ENCODE measurements around the gene PTGS1.
"Not testable (repeated sequence)": the region's sequence is repeated elsewhere in the genome, so short reads cannot be mapped to it uniquely, and the experiment has no call there.

The PTGS1 gene

GRCh38 chr9:122370869-122371755, at the start of gene PTGS1:
Gene PTGS1 (plus strand): TSS chr9:122371024. CDS start chr9:122371085, 61 bp downstream.
- no peak for DNase-seq

GRCh38 chr9:122322553-122322952, 48.3 kb upstream of the PTGS1 start:
- no peak for DNase-seq

GRCh38 chr9:122324665-122325064, 46.2 kb upstream of the PTGS1 start:
- DNase-seq: not testable (repeated sequence)

GRCh38 chr9:122325124-122325523, 45.7 kb upstream of the PTGS1 start:
- no peak for DNase-seq

DNA sequence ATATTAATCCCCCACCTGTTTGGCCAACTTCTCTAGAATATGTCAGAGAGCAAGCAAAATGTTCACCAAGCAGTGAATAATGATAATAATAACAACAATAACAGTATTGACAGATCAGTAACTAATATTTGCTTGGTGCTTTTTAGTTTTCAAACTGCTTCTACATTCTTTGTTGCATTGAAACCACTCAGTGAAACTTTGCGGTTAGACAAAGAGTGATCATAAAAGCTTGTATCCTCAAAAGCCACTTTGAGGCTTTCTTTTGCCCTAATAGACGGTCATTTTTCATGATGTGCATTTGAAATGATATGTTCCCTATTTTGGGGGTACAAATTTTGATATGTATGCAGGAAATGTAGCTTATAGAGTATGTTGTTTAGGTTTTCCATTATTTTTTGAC, 43.6 kb upstream of the PTGS1 start:
- no peak for DNase-seq

DNA sequence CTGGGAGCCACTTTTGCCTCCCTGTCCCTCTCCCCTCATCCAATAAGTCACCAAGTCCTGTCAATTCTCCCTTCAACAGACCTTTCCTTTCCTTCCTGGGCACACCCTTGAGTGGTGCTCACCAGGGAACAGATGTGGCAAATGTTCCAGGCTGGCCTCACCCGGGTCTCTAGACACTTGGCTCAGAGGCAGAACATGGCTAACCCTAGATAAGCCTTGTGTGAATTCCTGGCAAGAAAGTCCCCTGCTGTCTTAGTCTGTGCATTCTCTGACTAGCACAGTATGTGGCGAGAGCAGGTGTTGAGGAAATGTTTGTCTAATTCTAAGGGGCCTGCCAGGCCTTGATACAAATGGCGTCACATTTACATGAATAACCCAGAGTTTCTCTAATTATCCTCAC, 41.2 kb upstream of the PTGS1 start:
- DNase-seq: no peak

- not testable (repeated sequence) for DNase-seq
These were observed 40.4 kb upstream of the PTGS1 start for GRCh38 chr9:122330466-122330865.

GRCh38 chr9:122331523-122331927, 39.3 kb upstream of the PTGS1 start:
- DNase-seq: no peak

- DNase-seq: no peak
These were observed 38.7 kb upstream of the PTGS1 start for GRCh38 chr9:122332083-122332482.

DNA sequence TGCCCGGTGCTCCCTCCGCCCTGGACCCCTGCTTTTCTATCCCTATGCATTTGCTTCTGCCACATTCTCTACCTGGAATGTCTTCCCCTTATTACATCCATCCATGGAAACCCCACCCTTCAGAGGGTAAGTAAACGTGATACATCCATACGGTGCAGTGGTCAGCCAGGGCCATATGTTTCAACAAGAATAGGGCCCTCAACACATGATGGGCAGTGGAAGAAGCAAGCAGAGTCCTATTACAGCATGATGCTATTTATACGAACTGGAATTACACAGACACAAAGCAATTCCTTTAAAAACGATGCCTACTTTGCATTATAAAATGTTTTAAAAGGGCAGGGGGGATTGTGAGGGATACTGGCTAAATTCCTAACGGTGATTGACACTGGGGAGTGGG, 38.2 kb upstream of the PTGS1 start:
- no peak for DNase-seq

DNA sequence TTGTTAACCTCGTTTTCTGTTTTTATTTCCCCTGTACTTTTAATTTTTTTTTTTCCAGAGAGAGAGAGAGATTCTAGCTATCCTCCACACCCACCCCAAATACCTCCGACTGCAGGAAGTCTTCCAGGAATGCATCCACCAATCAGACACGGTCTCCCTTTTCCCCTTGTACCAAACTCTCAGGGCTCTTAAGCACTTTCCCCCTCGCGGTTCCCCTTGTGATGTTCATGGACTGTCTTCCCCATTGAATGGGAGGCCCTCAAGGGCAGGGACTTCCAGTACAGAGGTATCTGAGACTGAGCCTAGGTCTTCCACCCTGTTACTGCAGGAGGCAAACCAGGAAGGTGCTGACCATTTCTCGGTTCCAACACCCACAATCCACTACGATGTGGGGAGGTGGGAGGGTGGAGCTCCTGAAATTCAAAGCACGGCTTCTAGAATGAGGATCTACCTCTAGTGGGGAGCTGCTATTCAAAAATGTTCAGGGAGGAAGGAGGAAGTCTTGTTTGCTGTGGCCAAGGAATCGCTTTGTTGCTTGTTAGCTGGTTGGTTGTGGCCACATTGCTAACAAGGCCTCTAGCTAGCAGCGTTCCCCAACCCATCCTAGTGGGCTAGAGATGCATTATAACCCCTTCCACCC, 37.5 kb upstream of the PTGS1 start:
- DNase-seq: no peak

GRCh38 chr9:122334916-122335315, 35.9 kb upstream of the PTGS1 start:
- no peak for DNase-seq

GRCh38 chr9:122336189-122336588, 34.6 kb upstream of the PTGS1 start:
- DNase-seq: no peak

DNA sequence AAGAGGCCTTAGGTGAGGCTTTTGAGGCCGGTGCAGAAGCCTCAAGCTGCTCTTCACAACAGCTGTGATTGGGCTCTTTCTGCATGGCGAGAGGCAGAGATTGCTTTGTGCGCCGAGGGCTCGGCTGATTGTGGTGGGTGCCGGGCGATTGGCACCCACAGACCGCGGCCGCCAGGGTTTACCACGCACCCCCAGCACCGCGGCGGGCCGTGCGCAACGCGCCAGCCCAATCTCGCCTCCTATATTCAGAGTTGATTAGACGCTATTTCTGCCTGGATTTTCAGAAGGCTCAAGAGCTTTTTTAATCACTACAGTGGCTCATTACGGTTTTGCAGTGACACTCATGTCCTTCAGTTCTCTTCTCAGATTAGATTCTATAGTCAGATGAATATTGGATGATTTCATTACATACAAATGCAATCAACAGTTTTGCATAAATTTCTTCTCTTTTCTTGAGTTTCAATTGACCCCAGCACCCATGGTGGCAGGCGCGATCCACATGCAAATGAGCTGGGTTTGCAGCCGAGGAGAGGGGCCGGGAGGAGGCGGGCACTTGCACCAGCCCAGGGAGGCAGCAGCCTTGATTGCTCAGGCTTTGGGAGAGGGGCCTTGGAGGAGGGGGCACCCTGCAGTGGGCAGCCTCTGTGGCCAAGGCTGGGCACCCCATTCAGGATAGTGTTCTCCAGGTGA, 33.8 kb upstream of the PTGS1 start:
- no peak for DNase-seq

DNA sequence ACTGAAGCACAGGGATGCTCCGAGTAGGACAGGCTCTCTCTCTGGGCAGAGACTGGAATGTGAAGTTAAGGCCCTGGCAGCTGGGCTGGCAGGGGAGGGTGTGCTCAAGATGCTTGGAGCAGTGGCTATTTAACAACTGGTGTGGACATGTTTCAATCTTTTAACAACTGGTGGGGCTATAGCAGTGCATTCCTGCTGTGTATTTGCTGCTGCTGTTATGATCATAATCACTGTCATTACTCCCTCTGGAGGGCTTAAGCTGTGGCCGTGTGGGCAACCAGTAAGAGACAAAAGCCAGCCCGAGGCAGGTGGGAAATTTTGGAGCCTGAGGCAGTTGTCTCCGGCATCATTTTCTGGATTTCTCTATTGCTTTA, 33.3 kb upstream of the PTGS1 start:
- no peak for DNase-seq

GRCh38 chr9:122338536-122338935, 32.3 kb upstream of the PTGS1 start:
- DNase-seq: no peak

GRCh38 chr9:122338994-122339393, 31.8 kb upstream of the PTGS1 start:
- no peak for DNase-seq

GRCh38 chr9:122339579-122339978, 31.2 kb upstream of the PTGS1 start:
- DNase-seq: no peak

DNA sequence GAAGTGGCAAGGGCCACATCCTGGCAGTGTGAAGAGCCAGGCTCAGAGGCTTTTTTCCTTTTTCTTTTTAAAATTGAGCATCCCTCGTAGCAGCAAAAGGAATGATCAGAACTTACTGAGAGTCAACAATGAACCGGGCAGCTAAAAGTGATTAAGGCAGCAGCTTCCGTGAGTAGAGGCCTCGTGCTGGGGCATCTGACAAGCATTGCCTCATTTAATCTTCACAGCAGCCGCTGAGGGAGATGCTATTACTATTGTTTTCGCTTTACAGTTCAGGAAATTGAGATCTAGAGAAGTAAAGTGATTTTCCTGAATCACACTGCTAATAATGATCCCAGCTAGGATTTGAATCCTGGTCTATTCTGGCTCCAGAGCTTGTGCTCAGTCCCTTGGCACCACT, 30.7 kb upstream of the PTGS1 start:
- no peak for DNase-seq

GRCh38 chr9:122342323-122343050, 28.3 kb upstream of the PTGS1 start:
- DNase-seq: no peak

DNA sequence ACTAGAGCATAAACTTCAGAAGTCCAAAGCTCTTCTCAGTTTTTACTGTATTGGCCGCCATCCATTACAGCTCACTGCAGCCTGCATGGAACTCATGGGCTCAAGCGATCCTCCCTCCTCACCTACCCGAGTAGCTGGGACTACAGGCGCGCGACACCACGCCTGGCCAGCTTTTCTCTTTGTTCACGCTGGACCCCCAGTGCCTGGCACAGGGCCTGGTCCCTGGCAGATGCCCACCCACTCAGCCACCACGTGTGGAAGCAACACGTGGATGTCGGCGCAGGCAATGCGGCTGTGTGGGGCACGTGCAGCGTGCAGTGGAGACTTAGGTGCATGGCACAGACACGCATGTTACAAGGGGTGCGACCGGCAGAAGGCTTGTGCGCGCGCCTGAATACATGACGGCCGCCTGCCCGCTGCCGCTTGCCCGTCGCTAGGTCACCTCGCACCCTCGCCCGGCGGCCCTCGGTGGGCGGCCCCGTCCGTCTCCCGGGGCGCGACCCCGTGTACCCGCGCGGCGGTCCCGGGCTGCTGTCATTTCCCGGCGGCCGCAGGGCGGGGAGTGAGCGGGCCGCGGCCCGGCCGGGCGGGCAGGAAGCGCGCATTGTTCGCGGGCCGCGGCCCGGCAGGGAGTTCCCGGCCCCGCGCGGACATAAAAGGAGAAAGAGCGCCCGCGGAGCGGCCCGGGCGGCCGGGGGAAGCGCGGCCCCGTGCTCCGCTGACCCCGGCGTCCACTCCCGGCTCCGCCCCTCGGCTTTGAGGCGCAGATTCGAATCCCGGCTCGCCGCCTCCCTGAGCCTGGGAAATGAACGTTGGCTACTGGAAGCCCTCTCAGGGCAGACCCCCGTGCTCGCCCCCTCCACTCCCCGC, 24.1 kb upstream of the PTGS1 start:
- no peak for DNase-seq

All from stimulated activated naive CD4-positive, alpha-beta T cell treated with Interleukin-2 at 50 U/mL for 16 hours (primary cell).